Activated CD4-positive, alpha-beta T cell treated with anti-CD3 and anti-CD28 coated beads, Interleukin-2, amount 10 ng/mL, durations not matched to agents 7 days and 5 days (primary cell): ENCODE measurements around the gene HIF3A. TPM values are rescaled to one million over a fixed set of nuclear protein-coding genes. Genes with fewer than 3 reads are reported as not detected.
"Not testable (repeated sequence)": the region's sequence is repeated elsewhere in the genome, so short reads cannot be mapped to it uniquely, and the experiment has no call there.

ENCODE experiments used
- CTCF ChIA-PET: fragments of 350-600 bp; sonication (Branson Sonifier 250); formaldehyde crosslinking; loops from one replicate; lab custom pipeline; 2021; ENCODE audit warnings: antibody characterized with exemption; lab: Charles Lee
- POLR2A ChIA-PET: fragments of 350-600 bp; sonication (Branson Sonifier 250); formaldehyde crosslinking; loops from one replicate; lab custom pipeline; 2021; ENCODE audit warnings: antibody characterized with exemption; lab: Charles Lee
- DNase-seq: peaks from one replicate; pipeline ENCODE4 v3.0.0-alpha.2; 2020
- H3K27ac Mint-ChIP-seq: one replicate; pipeline ENCODE4 v1.8.0; 2021; ENCODE audit warnings: mild to moderate bottlenecking, moderate library complexity, mixed read lengths
- H3K27me3 Mint-ChIP-seq: one replicate; pipeline ENCODE4 v1.8.0; 2021; ENCODE audit warnings: mixed read lengths
- H3K36me3 Mint-ChIP-seq: one replicate; pipeline ENCODE4 v1.8.0; 2021; ENCODE audit warnings: low read depth, mixed read lengths
- H3K4me1 Mint-ChIP-seq: one replicate; pipeline ENCODE4 v1.8.0; 2021; ENCODE audit warnings: mixed read lengths
- H3K4me3 Mint-ChIP-seq: one replicate; pipeline ENCODE4 v1.8.0; 2021; ENCODE audit warnings: mild to moderate bottlenecking, moderate library complexity, mixed read lengths
- H3K9me3 Mint-ChIP-seq: one replicate; pipeline ENCODE4 v1.8.0; 2021; ENCODE audit warnings: mixed read lengths
- total RNA-seq, 2 experiments: library from RNA; stranded (reverse); gene quantifications; one replicate each; pipeline ENCODE4 v1.2.3, GENCODE V29; 2021

The HIF3A gene
- total RNA-seq, 2 experiments from 2014 or later: not detected

DNA sequence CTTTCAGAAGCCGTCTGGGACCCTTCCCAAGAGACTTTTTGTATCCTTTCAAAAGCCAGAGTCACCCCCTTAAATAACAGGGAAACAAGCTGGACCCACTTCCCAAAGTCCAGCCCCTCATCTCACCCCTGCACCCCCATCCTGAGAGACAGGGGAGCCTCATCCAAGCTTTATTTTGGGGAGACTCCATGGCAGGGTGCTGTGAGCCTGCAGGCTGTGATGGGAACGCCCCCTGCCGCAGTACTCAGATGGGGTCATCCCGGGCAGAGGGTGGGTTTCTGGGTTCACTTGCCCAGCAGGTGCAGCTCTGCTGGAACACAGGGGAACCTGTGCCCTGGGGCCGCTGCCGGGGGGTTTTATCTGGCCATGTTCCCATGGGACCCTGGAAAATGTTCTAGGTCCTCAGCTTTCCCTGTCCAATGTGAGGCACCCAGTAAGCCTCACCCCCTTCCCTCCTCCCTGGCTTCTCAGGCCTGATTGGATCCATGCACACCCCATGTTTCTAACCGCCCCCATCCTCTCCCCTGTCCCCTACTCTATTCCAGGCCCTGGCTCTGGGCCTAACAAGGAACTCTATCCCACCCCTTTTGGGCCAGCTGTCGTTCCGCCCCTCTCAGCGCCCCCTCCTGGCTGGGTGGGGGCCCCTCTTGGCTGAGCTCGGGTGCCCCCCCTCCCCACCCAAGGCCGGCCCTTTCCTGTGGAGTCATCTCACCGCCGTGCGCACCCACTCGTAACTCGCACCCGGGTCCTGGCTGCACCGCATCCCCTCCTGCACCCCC is 1.0 kb downstream of the HIF3A start:
- Mint-ChIP-seq H3K4me1 (no peaks in the 10 kb centered on the region), H3K27me3 (peaks cover 25% of the 10 kb centered on the region), H3K27ac (no peak overlapping the region), H3K36me3 (no peaks in the 10 kb centered on the region), H3K9me3 (no peaks in the 10 kb centered on the region), H3K4me3 (no peak overlapping the region)
- ChIA-PET CTCF (no interaction called here), POLR2A (no interaction called here)
- no peak for DNase-seq

DNA sequence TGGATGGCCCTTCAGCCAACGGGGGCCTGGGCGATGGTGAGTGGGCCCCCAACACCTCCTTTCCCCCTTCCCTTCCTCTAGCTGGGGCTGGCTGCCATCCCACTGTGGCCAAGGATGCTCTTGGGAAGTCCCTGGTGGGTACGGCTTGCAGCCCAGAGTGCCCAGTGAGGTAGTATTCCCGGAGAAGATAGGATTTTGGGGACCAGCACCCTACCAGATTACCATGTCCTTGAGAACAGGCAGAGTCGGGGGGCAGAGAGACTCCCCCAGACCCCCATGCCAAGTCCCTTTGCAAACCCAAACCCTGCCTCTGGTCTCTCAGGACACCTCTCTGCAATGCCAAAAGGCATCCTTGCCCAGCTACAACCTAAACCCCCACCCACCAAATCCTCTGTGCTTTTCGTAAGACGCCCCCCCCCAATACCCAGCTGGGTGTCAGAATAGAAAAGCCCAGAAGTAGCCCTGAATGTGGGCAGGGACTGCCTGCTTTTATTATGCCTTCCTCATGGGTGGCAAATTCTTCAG is 1.7 kb downstream of the HIF3A start:
- CTCF ChIA-PET: no interaction called here
- POLR2A ChIA-PET: no interaction called here
- no peak for DNase-seq
- Mint-ChIP-seq H3K27ac (no peak overlapping the region), H3K4me1 (no peaks in the 10 kb centered on the region), H3K36me3 (no peaks in the 10 kb centered on the region), H3K9me3 (no peaks in the 10 kb centered on the region), H3K4me3 (no peak overlapping the region), H3K27me3 (peaks cover 25% of the 10 kb centered on the region)

DNA sequence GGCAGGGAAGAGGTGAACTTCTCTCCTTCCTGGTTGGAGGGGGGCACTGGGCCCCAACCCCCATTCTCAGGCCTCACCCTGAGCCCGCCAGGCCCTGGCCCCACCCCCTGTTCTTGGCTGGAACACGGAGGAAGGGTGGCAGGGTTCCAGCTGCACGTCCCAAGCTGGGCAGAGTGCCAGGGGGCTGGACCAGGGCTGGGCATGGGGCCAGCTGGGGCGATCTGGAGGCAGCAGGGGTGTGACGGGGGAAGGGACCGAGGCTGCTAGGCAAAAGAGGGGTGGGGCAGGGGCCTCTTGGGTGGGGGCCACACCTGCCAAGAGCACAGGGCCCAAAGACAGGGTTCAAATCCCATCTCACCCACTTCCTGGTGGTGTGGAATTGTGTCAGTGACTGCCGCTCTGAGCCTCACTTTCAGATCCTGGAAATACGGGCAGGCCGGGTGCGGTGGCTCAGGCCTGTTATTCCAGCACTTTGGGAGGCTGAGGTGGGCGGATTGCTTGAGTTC is 2.2 kb downstream of the HIF3A start:
- Mint-ChIP-seq H3K9me3 (no peaks in the 10 kb centered on the region), H3K27me3 (peaks cover 25% of the 10 kb centered on the region)

DNA sequence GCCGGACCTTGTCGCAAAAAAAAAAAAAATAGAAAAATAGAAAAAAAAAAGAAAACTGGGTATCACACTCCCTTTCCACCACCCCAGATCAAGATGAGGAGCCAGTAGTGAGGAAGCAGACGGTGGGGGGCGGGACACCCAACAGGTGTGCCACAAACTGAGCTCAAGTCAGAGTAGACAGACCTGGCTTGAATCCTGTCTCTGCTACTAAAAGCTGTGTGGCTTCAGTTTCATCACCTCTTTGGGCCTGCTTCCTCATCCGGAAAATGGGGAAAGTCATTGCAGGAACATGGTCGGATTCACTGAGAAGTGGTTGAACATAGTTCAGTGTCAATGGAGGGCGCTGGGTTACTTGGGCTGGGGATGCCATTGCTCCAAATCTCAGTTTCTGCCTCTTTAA is 2.9 kb downstream of the HIF3A start:
- Mint-ChIP-seq H3K36me3 (no peaks in the 10 kb centered on the region), H3K9me3 (peaks cover 2% of the 10 kb centered on the region), H3K27me3 (peaks cover 23% of the 10 kb centered on the region), H3K4me1 (no peaks in the 10 kb centered on the region), H3K27ac (no peak overlapping the region), H3K4me3 (no peak overlapping the region)
- CTCF ChIA-PET: interaction anchor here (1.0 kb wide), 1 partner anchor 158 kb away, joined by 3 read pairs; no protein-coding TSS in a partner anchor
- POLR2A ChIA-PET: no interaction called here
- no peak for DNase-seq

More for the DNA sequence above, 2.2 kb downstream of the HIF3A start:
- Mint-ChIP-seq H3K27ac (no peak overlapping the region), H3K4me3 (no peak overlapping the region), H3K4me1 (no peaks in the 10 kb centered on the region), H3K36me3 (no peaks in the 10 kb centered on the region)
- ChIA-PET POLR2A (no interaction called here), CTCF (no interaction called here)
- DNase-seq: no peak

- ChIA-PET CTCF (no interaction called here), POLR2A (no interaction called here)
- DNase-seq: no peak
- H3K36me3 Mint-ChIP-seq: no peaks in the 10 kb centered on the region
- H3K4me1 Mint-ChIP-seq: no peaks in the 10 kb centered on the region
- no peak overlapping the region for H3K4me3 Mint-ChIP-seq
- H3K27ac Mint-ChIP-seq: no peak overlapping the region
- H3K9me3 Mint-ChIP-seq: peaks cover 12% of the 10 kb centered on the region
- H3K27me3 Mint-ChIP-seq: peaks cover 5% of the 10 kb centered on the region
Measured at GRCh38 chr19:46303322-46303690, 6.5 kb downstream of the HIF3A start.

GRCh38 chr19:46303691-46304397 is 7.0 kb downstream of the HIF3A start:
- H3K36me3 Mint-ChIP-seq: no peaks in the 10 kb centered on the region
- H3K4me1 Mint-ChIP-seq: no peaks in the 10 kb centered on the region
- POLR2A ChIA-PET: no interaction called here
- H3K4me3 Mint-ChIP-seq: no peak overlapping the region
- no peak for DNase-seq
- no peak overlapping the region for H3K27ac Mint-ChIP-seq
- H3K27me3 Mint-ChIP-seq: peaks cover 5% of the 10 kb centered on the region
- peaks cover 12% of the 10 kb centered on the region for H3K9me3 Mint-ChIP-seq
- CTCF ChIA-PET: no interaction called here

DNA sequence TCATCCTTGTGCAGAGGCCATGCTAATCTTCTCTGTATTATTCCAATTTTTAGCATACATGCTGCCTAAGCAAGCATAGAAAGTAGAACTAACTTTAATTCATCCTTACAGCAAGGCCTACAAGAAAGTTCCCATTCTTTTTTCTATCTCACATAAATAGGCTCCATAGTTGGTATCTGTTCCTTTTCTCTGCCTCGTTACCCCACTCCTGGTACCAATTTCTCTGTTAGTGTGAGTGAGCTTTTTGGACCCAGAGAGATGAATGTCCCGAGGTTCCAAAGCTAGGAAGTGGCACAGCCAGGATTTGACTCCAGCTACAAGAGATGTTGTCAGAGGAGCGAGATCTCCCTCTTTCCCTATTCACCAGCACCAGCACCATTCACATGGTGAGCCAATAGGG is 9.7 kb downstream of the HIF3A start:
- no peak for DNase-seq
- H3K4me1 Mint-ChIP-seq: no peaks in the 10 kb centered on the region
- ChIA-PET POLR2A (no interaction called here), CTCF (no interaction called here)
- H3K27ac Mint-ChIP-seq: no peak overlapping the region
- H3K27me3 Mint-ChIP-seq: no peaks in the 10 kb centered on the region
- H3K9me3 Mint-ChIP-seq: peaks cover 12% of the 10 kb centered on the region
- H3K4me3 Mint-ChIP-seq: no peak overlapping the region
- H3K36me3 Mint-ChIP-seq: no peaks in the 10 kb centered on the region

GRCh38 chr19:46308510-46308909 is 11.7 kb downstream of the HIF3A start:
- POLR2A ChIA-PET: no interaction called here
- CTCF ChIA-PET: no interaction called here
- peaks cover 12% of the 10 kb centered on the region for H3K9me3 Mint-ChIP-seq

DNA sequence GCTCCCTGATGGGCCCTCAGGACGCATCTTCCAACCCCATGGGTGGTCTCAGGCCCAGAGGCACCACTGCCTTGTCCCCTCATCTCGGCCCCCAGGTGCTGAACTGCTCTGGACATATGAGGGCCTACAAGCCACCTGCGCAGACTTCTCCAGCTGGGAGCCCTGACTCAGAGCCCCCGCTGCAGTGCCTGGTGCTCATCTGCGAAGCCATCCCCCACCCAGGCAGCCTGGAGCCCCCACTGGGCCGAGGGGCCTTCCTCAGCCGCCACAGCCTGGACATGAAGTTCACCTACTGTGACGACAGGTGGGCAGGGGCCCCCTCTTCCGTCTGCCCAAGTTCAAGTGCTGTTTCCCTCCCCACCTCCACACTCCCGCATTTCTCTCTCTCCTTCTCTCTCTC is 12.2 kb downstream of the HIF3A start:
- ChIA-PET POLR2A (no interaction called here), CTCF (no interaction called here)
- no peaks in the 10 kb centered on the region for H3K4me1 Mint-ChIP-seq
- DNase-seq: no peak
- H3K9me3 Mint-ChIP-seq: peaks cover 12% of the 10 kb centered on the region
- no peaks in the 10 kb centered on the region for H3K36me3 Mint-ChIP-seq
- H3K4me3 Mint-ChIP-seq: no peak overlapping the region
- H3K27me3 Mint-ChIP-seq: no peaks in the 10 kb centered on the region
- no peak overlapping the region for H3K27ac Mint-ChIP-seq

More at GRCh38 chr19:46308510-46308909, 11.7 kb downstream of the HIF3A start:
- H3K27ac Mint-ChIP-seq: no peak overlapping the region
- H3K4me1 Mint-ChIP-seq: no peaks in the 10 kb centered on the region
- no peaks in the 10 kb centered on the region for H3K36me3 Mint-ChIP-seq
- DNase-seq: no peak
- H3K4me3 Mint-ChIP-seq: no peak overlapping the region
- H3K27me3 Mint-ChIP-seq: no peaks in the 10 kb centered on the region

DNA sequence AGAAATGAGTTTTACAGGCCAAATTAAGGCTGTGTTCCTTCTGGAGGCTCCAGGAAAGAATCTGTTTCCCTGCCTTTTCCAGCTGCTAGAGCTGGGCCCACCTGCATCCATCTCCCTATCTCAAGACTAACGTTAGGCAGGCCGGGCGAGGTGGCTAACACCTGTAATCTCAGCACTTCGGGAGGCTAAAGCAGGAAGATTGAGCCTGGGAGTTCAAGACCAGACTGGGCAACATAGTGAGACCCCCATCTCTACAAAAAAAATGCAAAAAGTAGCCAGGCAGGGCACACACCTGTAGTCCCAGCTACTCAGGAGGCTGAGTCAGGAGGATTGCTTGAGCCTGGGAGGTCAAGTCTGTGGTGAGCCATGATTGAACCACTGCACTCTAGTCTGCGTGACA is 14.6 kb downstream of the HIF3A start:
- DNase-seq: no peak
- no peaks in the 10 kb centered on the region for H3K27me3 Mint-ChIP-seq
- H3K9me3 Mint-ChIP-seq: peaks cover 2% of the 10 kb centered on the region
- no peak overlapping the region for H3K27ac Mint-ChIP-seq
- H3K4me1 Mint-ChIP-seq: no peaks in the 10 kb centered on the region
- CTCF ChIA-PET: no interaction called here
- no peak overlapping the region for H3K4me3 Mint-ChIP-seq
- H3K36me3 Mint-ChIP-seq: no peaks in the 10 kb centered on the region
- POLR2A ChIA-PET: no interaction called here

DNA sequence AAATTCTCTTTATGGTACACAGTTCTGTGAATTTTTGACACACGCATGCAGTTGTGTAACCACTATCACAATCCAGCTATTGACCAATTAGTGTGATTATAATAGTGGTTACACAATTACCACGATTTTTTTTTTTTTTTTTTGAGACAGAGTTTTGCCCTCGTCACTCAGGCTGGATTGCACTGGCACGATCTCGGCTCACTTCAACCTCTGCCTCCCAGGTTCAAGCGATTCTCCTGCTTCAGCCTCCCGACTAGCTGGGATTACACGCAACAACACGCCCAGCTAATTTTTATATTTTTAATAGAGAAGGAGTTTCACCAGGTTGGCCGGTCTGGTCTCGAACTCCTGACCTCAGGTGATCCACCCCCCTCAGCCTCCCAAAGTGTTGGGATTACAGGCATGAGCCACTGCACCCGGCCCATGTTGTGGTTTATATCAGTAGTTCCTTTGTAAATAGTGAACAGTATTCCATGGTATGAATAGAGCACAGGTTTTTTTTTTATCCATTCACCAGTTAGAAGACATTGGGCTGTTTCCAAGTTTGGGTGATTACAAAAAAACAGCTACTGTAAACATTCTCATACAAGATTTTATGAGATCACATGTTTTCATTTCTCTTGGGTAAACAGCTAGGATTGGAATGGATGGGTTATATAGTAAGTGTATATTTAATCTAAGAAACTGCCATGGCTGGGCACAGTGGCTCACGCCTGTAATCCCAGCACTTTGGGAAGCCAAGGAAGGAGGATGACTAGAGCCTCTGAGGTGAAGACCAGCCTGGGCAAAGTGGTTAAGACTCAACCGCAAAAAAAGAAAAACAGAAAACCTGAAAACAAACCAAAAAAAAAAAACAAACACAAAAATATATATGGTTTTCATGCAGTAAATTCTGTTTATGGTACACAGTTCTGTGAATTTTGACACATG is 17.0 kb downstream of the HIF3A start:
- H3K4me3 Mint-ChIP-seq, H3K27ac Mint-ChIP-seq, H3K27me3 Mint-ChIP-seq, H3K9me3 Mint-ChIP-seq, H3K4me1 Mint-ChIP-seq, CTCF ChIA-PET, DNase-seq, POLR2A ChIA-PET, H3K36me3 Mint-ChIP-seq: not testable (repeated sequence)

- ChIA-PET POLR2A (no interaction called here), CTCF (interaction anchor here (0.6 kb wide), 1 partner anchor 78 kb away, joined by 3 read pairs; no protein-coding TSS in a partner anchor)
- Mint-ChIP-seq H3K4me3 (no peak overlapping the region), H3K27me3 (no peaks in the 10 kb centered on the region), H3K9me3 (no peaks in the 10 kb centered on the region), H3K27ac (no peak overlapping the region), H3K36me3 (no peaks in the 10 kb centered on the region), H3K4me1 (no peaks in the 10 kb centered on the region)
- no peak for DNase-seq
Measured at GRCh38 chr19:46317339-46317738, 20.5 kb downstream of the HIF3A start.
